Activated naive CD4-positive, alpha-beta T cell treated with anti-CD3 and anti-CD28 coated beads, Interleukin-2, amount 50 U/mL, for 24 hours (primary cell): Measurements from ENCODE around the gene ANKRD33B.
"Not testable (repeated sequence)": the region's sequence is repeated elsewhere in the genome, so short reads cannot be mapped to it uniquely, and the experiment has no call there.

Experiments
- H3K27ac Mint-ChIP-seq: one replicate; pipeline ENCODE4 v1.8.0; 2021; ENCODE audit warnings: mild to moderate bottlenecking, mixed read lengths
- H3K27me3 Mint-ChIP-seq: one replicate; pipeline ENCODE4 v1.8.0; 2021; ENCODE audit warnings: mixed read lengths
- H3K36me3 Mint-ChIP-seq: one replicate; pipeline ENCODE4 v1.8.0; 2021; ENCODE audit warnings: mixed read lengths
- H3K4me1 Mint-ChIP-seq: one replicate; pipeline ENCODE4 v1.8.0; 2021; ENCODE audit warnings: mixed read lengths
- H3K4me3 Mint-ChIP-seq: one replicate; pipeline ENCODE4 v1.8.0; 2021; ENCODE audit warnings: mild to moderate bottlenecking, mixed read lengths
- H3K9me3 Mint-ChIP-seq: one replicate; pipeline ENCODE4 v1.8.0; 2021; ENCODE audit warnings: mixed read lengths

The ANKRD33B gene

GRCh38 chr5:10563945-10564837, at the start of gene ANKRD33B:
Gene ANKRD33B (plus strand): TSS chr5:10564070. CDS start chr5:10564468, 398 bp downstream.
- Mint-ChIP-seq H3K27me3 (no peaks in the 10 kb centered on the region), H3K27ac (no peak within 1 kb of the TSS), H3K36me3 (no peaks in the 10 kb centered on the region), H3K4me1 (peaks cover 19% of the 10 kb centered on the region), H3K4me3 (peak within 1 kb of the TSS; percentile 86), H3K9me3 (no peaks in the 10 kb centered on the region)

- H3K4me1 Mint-ChIP-seq, H3K27me3 Mint-ChIP-seq, H3K4me3 Mint-ChIP-seq, H3K36me3 Mint-ChIP-seq, H3K27ac Mint-ChIP-seq, H3K9me3 Mint-ChIP-seq: not testable (repeated sequence)
Observed at GRCh38 chr5:10514572-10514971, 49.3 kb upstream of the ANKRD33B start.

- no peaks in the 10 kb centered on the region for H3K36me3 Mint-ChIP-seq
- H3K4me1 Mint-ChIP-seq: no peaks in the 10 kb centered on the region
- H3K27ac Mint-ChIP-seq: no peak overlapping the region
- H3K27me3 Mint-ChIP-seq: no peaks in the 10 kb centered on the region
- H3K4me3 Mint-ChIP-seq: no peak overlapping the region
- H3K9me3 Mint-ChIP-seq: no peaks in the 10 kb centered on the region
Observed at GRCh38 chr5:10515492-10515891, 48.4 kb upstream of the ANKRD33B start.

GRCh38 chr5:10518347-10518746, 45.5 kb upstream of the ANKRD33B start:
- Mint-ChIP-seq H3K36me3 (no peaks in the 10 kb centered on the region), H3K4me3 (no peak overlapping the region), H3K27me3 (no peaks in the 10 kb centered on the region), H3K4me1 (no peaks in the 10 kb centered on the region), H3K9me3 (no peaks in the 10 kb centered on the region), H3K27ac (no peak overlapping the region)

- no peaks in the 10 kb centered on the region for H3K4me1 Mint-ChIP-seq
- no peaks in the 10 kb centered on the region for H3K36me3 Mint-ChIP-seq
- no peaks in the 10 kb centered on the region for H3K27me3 Mint-ChIP-seq
- no peaks in the 10 kb centered on the region for H3K9me3 Mint-ChIP-seq
- H3K27ac Mint-ChIP-seq: no peak overlapping the region
- no peak overlapping the region for H3K4me3 Mint-ChIP-seq
Observed at GRCh38 chr5:10519729-10520128, 44.1 kb upstream of the ANKRD33B start.

- no peak overlapping the region for H3K4me3 Mint-ChIP-seq
- no peaks in the 10 kb centered on the region for H3K27me3 Mint-ChIP-seq
- no peaks in the 10 kb centered on the region for H3K4me1 Mint-ChIP-seq
- H3K27ac Mint-ChIP-seq: no peak overlapping the region
- no peaks in the 10 kb centered on the region for H3K36me3 Mint-ChIP-seq
- H3K9me3 Mint-ChIP-seq: no peaks in the 10 kb centered on the region
Observed at GRCh38 chr5:10520706-10521105, 43.2 kb upstream of the ANKRD33B start.

GRCh38 chr5:10521466-10522223, 42.2 kb upstream of the ANKRD33B start:
- no peaks in the 10 kb centered on the region for H3K27me3 Mint-ChIP-seq
- H3K27ac Mint-ChIP-seq: no peak overlapping the region
- no peaks in the 10 kb centered on the region for H3K4me1 Mint-ChIP-seq
- no peaks in the 10 kb centered on the region for H3K9me3 Mint-ChIP-seq
- no peaks in the 10 kb centered on the region for H3K36me3 Mint-ChIP-seq
- no peak overlapping the region for H3K4me3 Mint-ChIP-seq

GRCh38 chr5:10522224-10522611, 41.7 kb upstream of the ANKRD33B start:
- no peaks in the 10 kb centered on the region for H3K36me3 Mint-ChIP-seq
- no peaks in the 10 kb centered on the region for H3K4me1 Mint-ChIP-seq
- H3K27me3 Mint-ChIP-seq: no peaks in the 10 kb centered on the region
- no peak overlapping the region for H3K27ac Mint-ChIP-seq
- no peaks in the 10 kb centered on the region for H3K9me3 Mint-ChIP-seq
- H3K4me3 Mint-ChIP-seq: no peak overlapping the region

- Mint-ChIP-seq H3K27ac (no peak overlapping the region), H3K36me3 (no peaks in the 10 kb centered on the region), H3K9me3 (no peaks in the 10 kb centered on the region), H3K27me3 (no peaks in the 10 kb centered on the region), H3K4me1 (no peaks in the 10 kb centered on the region), H3K4me3 (no peak overlapping the region)
Observed at GRCh38 chr5:10524376-10525123, 39.3 kb upstream of the ANKRD33B start.

GRCh38 chr5:10525124-10525495, 38.8 kb upstream of the ANKRD33B start:
- H3K4me3 Mint-ChIP-seq: no peak overlapping the region
- H3K27ac Mint-ChIP-seq: no peak overlapping the region
- H3K27me3 Mint-ChIP-seq: no peaks in the 10 kb centered on the region
- H3K4me1 Mint-ChIP-seq: no peaks in the 10 kb centered on the region
- H3K9me3 Mint-ChIP-seq: no peaks in the 10 kb centered on the region
- no peaks in the 10 kb centered on the region for H3K36me3 Mint-ChIP-seq

- no peaks in the 10 kb centered on the region for H3K9me3 Mint-ChIP-seq
- no peaks in the 10 kb centered on the region for H3K36me3 Mint-ChIP-seq
- H3K27me3 Mint-ChIP-seq: no peaks in the 10 kb centered on the region
- no peak overlapping the region for H3K4me3 Mint-ChIP-seq
- H3K4me1 Mint-ChIP-seq: no peaks in the 10 kb centered on the region
- no peak overlapping the region for H3K27ac Mint-ChIP-seq
Observed at GRCh38 chr5:10527281-10527950, 36.5 kb upstream of the ANKRD33B start.

- peaks cover 2% of the 10 kb centered on the region for H3K27me3 Mint-ChIP-seq
- H3K4me1 Mint-ChIP-seq: no peaks in the 10 kb centered on the region
- H3K4me3 Mint-ChIP-seq: no peak overlapping the region
- no peaks in the 10 kb centered on the region for H3K9me3 Mint-ChIP-seq
- no peaks in the 10 kb centered on the region for H3K36me3 Mint-ChIP-seq
- no peak overlapping the region for H3K27ac Mint-ChIP-seq
Observed at GRCh38 chr5:10528056-10528816, 35.6 kb upstream of the ANKRD33B start.

- H3K36me3 Mint-ChIP-seq: no peaks in the 10 kb centered on the region
- no peaks in the 10 kb centered on the region for H3K4me1 Mint-ChIP-seq
- peaks cover 2% of the 10 kb centered on the region for H3K27me3 Mint-ChIP-seq
- H3K27ac Mint-ChIP-seq: no peak overlapping the region
- no peaks in the 10 kb centered on the region for H3K9me3 Mint-ChIP-seq
- no peak overlapping the region for H3K4me3 Mint-ChIP-seq
Observed at GRCh38 chr5:10528827-10529226, 35.0 kb upstream of the ANKRD33B start.

GRCh38 chr5:10530601-10531320, 33.1 kb upstream of the ANKRD33B start:
- no peaks in the 10 kb centered on the region for H3K4me1 Mint-ChIP-seq
- no peak overlapping the region for H3K27ac Mint-ChIP-seq
- peaks cover 4% of the 10 kb centered on the region for H3K27me3 Mint-ChIP-seq
- H3K4me3 Mint-ChIP-seq: no peak overlapping the region
- H3K36me3 Mint-ChIP-seq: no peaks in the 10 kb centered on the region
- no peaks in the 10 kb centered on the region for H3K9me3 Mint-ChIP-seq
